Measurements from ENCODE around the gene SLC17A9.
"Not testable (repeated sequence)": the region's sequence is repeated elsewhere in the genome, so short reads cannot be mapped to it uniquely, and the experiment has no call there.

The SLC17A9 gene

GRCh38 chr20:62921119-62921687 is 31.3 kb upstream of the SLC17A9 start:
- DNase-seq, result no peak

DNA sequence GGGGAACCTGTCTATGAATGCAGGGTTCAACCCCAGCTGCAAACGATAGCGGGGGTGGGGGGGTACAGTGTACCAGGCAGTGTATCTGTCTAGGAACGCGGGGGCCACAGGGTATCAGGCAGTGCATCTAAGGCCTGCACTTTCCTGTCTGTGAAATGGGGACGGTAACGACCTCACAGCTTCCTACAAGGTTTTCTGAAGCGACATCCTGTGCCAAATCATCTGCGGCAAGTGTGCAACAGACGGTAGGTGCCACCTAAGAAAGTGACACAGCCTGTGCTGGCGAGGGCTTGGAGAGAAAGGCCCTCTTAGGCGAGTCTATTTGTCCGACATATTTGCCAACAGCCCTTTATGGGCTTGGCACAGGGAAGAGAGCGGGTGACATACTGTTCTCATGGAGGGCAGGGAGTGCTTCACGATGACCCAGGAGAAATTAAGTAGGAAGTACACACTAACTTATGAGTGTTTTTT is 30.0 kb upstream of the SLC17A9 start:
- no peak for DNase-seq

GRCh38 chr20:62923059-62923668 is 29.3 kb upstream of the SLC17A9 start:
- not testable (repeated sequence) for DNase-seq

GRCh38 chr20:62923669-62924441 is 28.7 kb upstream of the SLC17A9 start:
- DNase-seq, result no peak

DNA sequence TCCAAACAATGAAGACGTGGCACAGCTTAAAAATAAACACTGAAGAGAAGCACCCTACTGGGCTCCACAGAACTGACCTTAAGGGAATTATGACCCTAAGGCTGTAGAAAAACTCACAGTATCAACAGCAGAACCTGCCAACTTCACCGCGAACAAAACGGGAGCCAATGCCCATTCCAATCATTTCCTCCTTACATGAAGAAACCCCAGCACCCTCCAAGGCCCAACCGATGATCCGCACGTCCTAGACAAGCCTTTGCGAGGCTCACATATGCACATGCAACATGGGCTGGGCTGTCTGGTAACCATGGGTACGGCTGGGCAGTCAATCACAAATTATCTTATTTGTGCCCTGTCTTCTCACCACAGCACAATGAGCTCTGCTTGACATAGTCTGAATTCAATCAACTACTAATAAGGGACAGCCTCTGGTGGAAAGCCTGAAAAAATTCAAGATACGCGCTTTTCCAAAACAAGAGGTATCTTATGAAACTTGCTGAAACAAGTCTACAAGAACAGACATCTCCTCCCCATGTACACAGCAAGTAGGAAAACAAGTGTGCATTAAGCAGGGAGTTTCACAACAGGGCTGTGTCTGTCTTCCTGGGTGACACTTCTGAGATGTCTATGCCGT is 27.9 kb upstream of the SLC17A9 start:
- DNase-seq, result no peak

DNA sequence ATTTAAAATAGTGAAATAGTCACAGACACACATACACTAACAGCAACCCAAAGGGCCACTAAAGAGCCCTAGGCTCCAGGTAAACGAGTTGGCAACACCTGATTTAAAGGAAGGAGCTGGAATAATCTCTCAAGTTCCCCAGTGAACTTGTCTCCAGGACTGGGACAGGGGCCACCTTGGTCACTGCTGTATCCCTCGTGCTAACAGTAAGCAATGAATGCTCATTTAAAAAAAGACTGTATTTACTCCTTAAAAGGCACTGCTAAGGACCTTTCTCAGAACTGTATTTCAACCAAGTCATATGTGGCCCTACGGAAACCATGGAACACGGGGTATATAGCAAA is 27.5 kb upstream of the SLC17A9 start:
- no peak for DNase-seq

DNA sequence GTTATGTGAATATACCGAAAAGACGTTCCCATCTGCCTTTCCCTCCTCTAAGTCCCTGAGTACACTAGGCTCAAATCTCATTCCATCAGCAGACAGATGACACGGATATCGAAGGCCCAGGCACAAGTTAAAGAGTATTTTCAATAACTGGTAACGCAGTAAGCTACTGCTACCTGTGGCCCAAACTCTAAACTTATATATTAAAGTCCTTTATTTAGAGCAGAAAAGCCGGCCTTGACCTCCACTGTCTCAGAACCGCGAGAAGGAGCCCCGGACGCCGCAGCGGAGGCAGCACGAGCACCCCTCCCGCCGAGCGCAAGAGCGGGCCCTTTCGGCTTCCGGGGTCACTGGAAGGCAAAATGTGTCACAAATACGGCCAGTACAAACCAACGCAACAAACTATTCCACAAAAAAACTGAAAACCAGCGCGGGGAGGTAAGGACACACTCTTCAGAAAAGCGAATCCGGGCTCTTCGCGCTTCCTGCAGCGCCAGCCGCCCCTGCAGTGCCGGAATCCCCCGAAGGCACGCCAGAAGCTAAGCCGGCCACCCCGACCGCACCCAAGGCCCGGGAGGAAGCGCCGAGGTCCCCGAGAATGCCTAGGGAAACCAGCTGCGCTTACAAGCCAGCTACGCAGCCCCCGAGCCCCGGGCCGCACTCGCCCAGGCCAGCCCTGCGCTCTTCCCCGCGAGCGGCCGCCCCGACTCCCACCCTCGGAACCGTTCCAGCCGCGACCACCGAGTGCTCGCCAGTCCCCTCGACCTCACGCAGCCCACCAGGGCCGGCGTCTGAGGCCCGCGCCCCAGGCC is 26.9 kb upstream of the SLC17A9 start:
- DNase-seq, result no peak

- peak; percentile 97 for DNase-seq
Observed at GRCh38 chr20:62926229-62927127, 26.0 kb upstream of the SLC17A9 start, which contains the start of gene DIDO1. DIDO1 (minus strand) TSS chr20:62926505.

GRCh38 chr20:62927128-62927705 is 25.3 kb upstream of the SLC17A9 start:
- no peak for DNase-seq

DNA sequence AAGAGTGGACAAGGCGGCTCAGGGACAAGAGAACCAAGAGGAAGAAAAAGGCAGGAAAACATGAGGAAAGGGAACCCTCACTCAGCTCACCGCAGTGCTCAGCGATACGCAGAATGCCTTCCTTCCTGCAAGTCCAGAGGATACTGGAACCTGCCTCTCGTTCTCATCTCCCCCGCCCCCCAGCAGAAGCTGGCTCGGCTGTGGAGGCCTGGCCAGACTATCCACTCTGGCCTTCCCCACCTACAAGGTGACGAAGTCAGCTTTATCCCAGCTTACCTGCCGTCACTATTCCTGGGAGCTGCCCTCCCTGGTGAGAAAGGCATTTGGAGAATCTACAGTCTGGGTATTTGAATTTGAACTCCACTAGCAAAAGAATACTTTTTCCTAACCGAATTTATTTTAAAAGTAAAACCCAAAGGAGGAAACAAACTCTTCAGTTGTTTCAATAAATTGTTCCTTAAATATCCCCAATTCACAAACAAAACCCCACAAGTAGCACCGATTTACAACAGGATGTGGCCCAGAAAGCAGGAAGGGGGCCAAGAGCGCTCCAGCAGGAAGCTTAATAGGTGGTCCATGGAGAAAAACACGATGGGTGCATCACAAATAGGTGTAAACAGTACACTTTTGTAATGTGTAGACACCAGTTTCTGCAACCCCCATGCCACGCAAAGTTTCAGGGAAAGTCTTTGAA is 24.1 kb upstream of the SLC17A9 start:
- no peak for DNase-seq

- DNase-seq, result peak; percentile 85
Observed at GRCh38 chr20:62929051-62929538, 23.4 kb upstream of the SLC17A9 start.

DNA sequence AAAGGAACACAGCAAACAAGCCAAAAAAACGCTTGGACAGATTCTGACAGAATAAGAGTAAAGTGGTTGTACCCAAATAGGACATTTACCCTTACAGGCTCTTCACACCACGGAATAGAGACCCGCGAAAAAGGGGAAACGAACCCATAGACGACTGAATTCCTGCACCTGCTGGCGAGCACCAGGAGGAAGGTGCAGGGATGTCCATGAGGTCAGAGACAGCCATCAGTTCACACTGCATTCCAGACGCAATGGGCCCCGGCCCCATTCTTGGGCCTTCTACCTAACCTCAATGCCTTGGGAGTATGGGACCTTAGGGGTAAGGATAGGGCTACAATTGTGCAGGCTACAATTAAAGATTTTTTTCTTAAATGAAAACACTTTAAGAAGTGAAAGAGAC is 21.0 kb upstream of the SLC17A9 start:
- DNase-seq, result no peak

DNA sequence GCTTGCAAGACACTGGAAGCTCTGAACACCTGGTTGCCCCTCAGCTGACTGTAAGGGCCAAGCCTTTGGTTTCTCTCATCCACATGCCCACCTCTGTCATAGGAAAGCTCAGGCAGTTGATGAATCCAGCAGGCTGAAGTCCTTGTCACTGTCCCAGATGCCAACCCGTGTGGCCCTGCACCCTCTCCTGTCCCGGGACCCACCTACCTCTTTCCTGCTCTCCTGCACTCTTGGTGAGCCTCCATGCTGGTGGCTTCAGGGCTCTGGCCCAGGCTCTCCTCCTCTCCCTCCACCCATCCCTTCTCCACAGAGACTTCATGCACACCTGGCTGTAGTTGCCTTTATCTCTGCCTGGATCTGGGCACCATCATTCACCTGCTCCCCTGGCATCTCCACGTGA is 18.5 kb upstream of the SLC17A9 start:
- DNase-seq, result no peak

- no peak for DNase-seq
Observed at GRCh38 chr20:62935204-62935967, 17.1 kb upstream of the SLC17A9 start.

- DNase-seq, result no peak
Observed at GRCh38 chr20:62935968-62936585, 16.4 kb upstream of the SLC17A9 start.

GRCh38 chr20:62937268-62938104 is 15.0 kb upstream of the SLC17A9 start:
- peak; percentile 86 for DNase-seq

DNA sequence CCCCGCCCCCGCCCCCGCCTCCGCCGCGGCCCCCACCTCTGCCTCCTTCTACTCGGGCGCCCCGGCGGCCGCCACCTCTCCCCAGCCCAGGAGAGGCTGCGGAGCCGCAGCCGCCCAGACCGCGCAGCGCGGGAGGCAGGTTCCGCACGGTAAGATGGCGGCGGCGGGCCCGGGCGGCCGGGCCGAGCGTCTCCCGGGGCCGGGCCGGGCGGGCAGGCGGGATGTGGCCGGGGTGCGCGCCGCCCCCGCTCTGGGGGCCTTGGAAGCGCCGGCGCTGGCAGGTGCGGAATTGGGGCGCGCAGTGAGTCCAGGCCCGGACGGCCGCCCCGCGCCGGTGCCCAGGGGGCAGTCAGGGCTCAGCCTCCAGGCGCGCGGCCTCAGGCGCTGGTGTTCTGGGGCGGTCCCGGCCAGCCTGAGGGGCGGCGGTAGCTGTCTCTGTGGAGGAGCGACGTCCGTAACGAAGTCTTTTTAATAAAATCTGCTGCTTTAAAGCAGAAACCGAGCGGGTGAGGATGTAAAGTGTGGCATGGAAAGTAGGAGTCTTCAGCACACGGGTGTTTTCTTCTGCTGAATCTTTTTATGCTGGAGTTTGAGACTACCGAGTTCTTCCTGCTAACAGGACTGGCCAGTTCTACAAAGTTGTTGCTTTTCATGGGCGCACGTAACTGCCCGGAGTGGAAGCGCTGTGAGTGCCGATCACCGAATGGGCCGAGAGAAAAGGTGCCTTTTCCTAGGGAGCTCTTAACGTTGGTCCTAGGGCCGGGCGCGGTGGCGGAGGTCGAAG is 14.2 kb upstream of the SLC17A9 start, which contains the start of gene GID8:
Gene GID8, plus strand, starts transcription at position 43 of the 784 bp plus-strand sequence. CDS start 3,356 bp downstream, outside the sequence.
- no peak for DNase-seq

All from 8988T (cell line).